Astrocyte (in vitro differentiated cells and primary cell): ENCODE measurements around the gene FGFR4. TPM values are rescaled to one million over a fixed set of nuclear protein-coding genes. Genes with fewer than 3 reads are reported as not detected.

ENCODE experiments used
- DNase-seq: peaks from one replicate; pipeline ENCODE4 v3.0.0-alpha.2; 2010; ENCODE audit warnings: low read depth
- FAIRE-seq: peaks from 2 replicates; lab custom pipeline; 2011; peaks lifted over from hg19 to GRCh38; lab: Jason Lieb, UNC
- H2AFZ ChIP-seq: 2 replicates; pipeline ENCODE4 v1.6.0; 2012; ENCODE audit warnings: low read depth, low read length, inconsistent platforms
- H3K27ac ChIP-seq: 2 replicates; pipeline ENCODE4 v1.5.1; 2011; ENCODE audit warnings: low read depth, low read length, inconsistent platforms
- H3K27me3 ChIP-seq: 2 replicates; pipeline ENCODE4 v1.6.0; 2011; ENCODE audit warnings: low read length, inconsistent platforms; ENCODE audit not compliant: insufficient read depth
- H3K36me3 ChIP-seq: 2 replicates; pipeline ENCODE4 v1.5.1; 2011; ENCODE audit warnings: low read length, inconsistent platforms; ENCODE audit not compliant: insufficient read depth
- H3K4me1 ChIP-seq: 2 replicates; pipeline ENCODE4 v1.5.1; 2011; ENCODE audit warnings: low read length, inconsistent platforms; ENCODE audit not compliant: insufficient read depth
- H3K4me2 ChIP-seq: 2 replicates; pipeline ENCODE4 v1.6.0; 2012; ENCODE audit warnings: low read length, inconsistent platforms
- H3K4me3 ChIP-seq: 2 replicates; pipeline ENCODE4 v1.5.1; 2011; ENCODE audit warnings: low read depth, mild to moderate bottlenecking, low read length, inconsistent platforms; ENCODE audit not compliant: insufficient read depth
- H3K79me2 ChIP-seq: 2 replicates; pipeline ENCODE4 v1.6.0; 2012; ENCODE audit warnings: mild to moderate bottlenecking, low read length, inconsistent platforms; ENCODE audit not compliant: insufficient read depth
- H3K9ac ChIP-seq: 2 replicates; pipeline ENCODE4 v1.6.0; 2012; ENCODE audit warnings: mild to moderate bottlenecking, low read length, inconsistent platforms
- H3K9me3 ChIP-seq: 2 replicates; pipeline ENCODE4 v1.5.1; 2012; ENCODE audit warnings: low read depth, mild to moderate bottlenecking, low read length, inconsistent platforms; ENCODE audit not compliant: insufficient read depth
- H4K20me1 ChIP-seq: 2 replicates; pipeline ENCODE4 v1.6.0; 2012; ENCODE audit warnings: low read length, inconsistent platforms; ENCODE audit not compliant: insufficient read depth
- H3K27ac Mint-ChIP-seq: one replicate; pipeline ENCODE4 v1.8.0; 2021; ENCODE audit warnings: mild to moderate bottlenecking, mixed read lengths; ENCODE audit not compliant: unreplicated experiment
- H3K27me3 Mint-ChIP-seq: one replicate; pipeline ENCODE4 v1.8.0; 2021; ENCODE audit warnings: low read depth, mixed read lengths; ENCODE audit not compliant: unreplicated experiment
- H3K36me3 Mint-ChIP-seq: one replicate; pipeline ENCODE4 v1.8.0; 2021; ENCODE audit warnings: low read depth, mixed read lengths; ENCODE audit not compliant: unreplicated experiment
- H3K4me1 Mint-ChIP-seq: one replicate; pipeline ENCODE4 v1.8.0; 2021; ENCODE audit warnings: low read depth, mixed read lengths; ENCODE audit not compliant: unreplicated experiment
- H3K4me3 Mint-ChIP-seq: one replicate; pipeline ENCODE4 v1.8.0; 2021; ENCODE audit warnings: mild to moderate bottlenecking, moderate library complexity, mixed read lengths; ENCODE audit not compliant: unreplicated experiment
- H3K9me3 Mint-ChIP-seq: one replicate; pipeline ENCODE4 v1.8.0; 2021; ENCODE audit warnings: mild to moderate bottlenecking, mixed read lengths; ENCODE audit not compliant: unreplicated experiment
- EZH2 ChIP-seq: IDR thresholded peaks from 2 replicates; pipeline ENCODE4 v1.6.1; 2012; ENCODE audit warnings: mild to moderate bottlenecking, low read length, inconsistent platforms; ENCODE audit not compliant: insufficient read depth
- total RNA-seq: library from RNA; stranded (reverse); gene quantifications from 2 replicates; pipeline ENCODE4 v1.2.1, GENCODE V29; 2021
- TF ChIP-seq, protein P1 (sequence below): IDR thresholded peaks from 2 replicates; pipeline ENCODE4 v1.5.1; 2011; ENCODE audit warnings: low read depth, mild to moderate bottlenecking, inconsistent platforms, low read length, moderate library complexity; ENCODE audit not compliant: insufficient read depth

FGFR4 gene
- total RNA-seq, 1 donor from 2014 or later, result 4.8 TPM

DNA sequence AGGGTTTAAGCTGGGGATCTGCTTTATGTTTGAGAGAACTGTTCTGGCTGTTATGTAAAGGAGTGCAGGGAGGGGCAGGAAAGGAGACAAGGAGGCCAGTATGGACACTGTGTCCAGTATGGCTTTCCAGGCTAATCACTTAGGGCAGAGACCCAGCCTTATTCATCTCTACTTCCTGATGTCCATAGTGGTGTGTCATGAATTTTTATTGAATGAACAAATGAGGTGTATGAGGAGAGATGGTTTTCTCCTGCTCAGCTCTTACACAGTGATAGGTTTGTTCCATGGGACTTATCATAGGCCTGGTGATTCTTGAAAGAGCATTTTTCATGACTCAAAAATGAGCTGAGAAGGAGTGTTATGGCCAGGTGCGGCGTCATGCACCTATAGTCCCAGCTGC lies 20.5 kb upstream of the FGFR4 start:
- no peaks in the 10 kb centered on the region for H3K9me3 Mint-ChIP-seq
- H3K4me1 ChIP-seq, result no peaks in the 10 kb centered on the region
- H3K27ac Mint-ChIP-seq, result no peak overlapping the region
- H3K27me3 ChIP-seq, result no peaks in the 10 kb centered on the region
- no peak overlapping the region for H3K27ac ChIP-seq
- peaks cover 8% of the 10 kb centered on the region for H3K4me1 Mint-ChIP-seq
- H3K36me3 ChIP-seq, result peaks cover 20% of the 10 kb centered on the region
- no peaks in the 10 kb centered on the region for H3K79me2 ChIP-seq
- H2AFZ ChIP-seq, result no peak overlapping the region
- DNase-seq (no peak), FAIRE-seq (no peak)
- no peak for TF ChIP-seq EZH2
- TF ChIP-seq, protein P1, sequence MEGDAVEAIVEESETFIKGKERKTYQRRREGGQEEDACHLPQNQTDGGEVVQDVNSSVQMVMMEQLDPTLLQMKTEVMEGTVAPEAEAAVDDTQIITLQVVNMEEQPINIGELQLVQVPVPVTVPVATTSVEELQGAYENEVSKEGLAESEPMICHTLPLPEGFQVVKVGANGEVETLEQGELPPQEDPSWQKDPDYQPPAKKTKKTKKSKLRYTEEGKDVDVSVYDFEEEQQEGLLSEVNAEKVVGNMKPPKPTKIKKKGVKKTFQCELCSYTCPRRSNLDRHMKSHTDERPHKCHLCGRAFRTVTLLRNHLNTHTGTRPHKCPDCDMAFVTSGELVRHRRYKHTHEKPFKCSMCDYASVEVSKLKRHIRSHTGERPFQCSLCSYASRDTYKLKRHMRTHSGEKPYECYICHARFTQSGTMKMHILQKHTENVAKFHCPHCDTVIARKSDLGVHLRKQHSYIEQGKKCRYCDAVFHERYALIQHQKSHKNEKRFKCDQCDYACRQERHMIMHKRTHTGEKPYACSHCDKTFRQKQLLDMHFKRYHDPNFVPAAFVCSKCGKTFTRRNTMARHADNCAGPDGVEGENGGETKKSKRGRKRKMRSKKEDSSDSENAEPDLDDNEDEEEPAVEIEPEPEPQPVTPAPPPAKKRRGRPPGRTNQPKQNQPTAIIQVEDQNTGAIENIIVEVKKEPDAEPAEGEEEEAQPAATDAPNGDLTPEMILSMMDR, result no peak
- no peak overlapping the region for H3K9ac ChIP-seq
- H3K36me3 Mint-ChIP-seq, result peaks cover 24% of the 10 kb centered on the region
- no peaks in the 10 kb centered on the region for H3K27me3 Mint-ChIP-seq
- no peaks in the 10 kb centered on the region for H4K20me1 ChIP-seq
- H3K4me3 ChIP-seq, result no peak overlapping the region
- H3K9me3 ChIP-seq, result no peaks in the 10 kb centered on the region
- H3K4me3 Mint-ChIP-seq, result no peak overlapping the region
- no peak overlapping the region for H3K4me2 ChIP-seq

DNA sequence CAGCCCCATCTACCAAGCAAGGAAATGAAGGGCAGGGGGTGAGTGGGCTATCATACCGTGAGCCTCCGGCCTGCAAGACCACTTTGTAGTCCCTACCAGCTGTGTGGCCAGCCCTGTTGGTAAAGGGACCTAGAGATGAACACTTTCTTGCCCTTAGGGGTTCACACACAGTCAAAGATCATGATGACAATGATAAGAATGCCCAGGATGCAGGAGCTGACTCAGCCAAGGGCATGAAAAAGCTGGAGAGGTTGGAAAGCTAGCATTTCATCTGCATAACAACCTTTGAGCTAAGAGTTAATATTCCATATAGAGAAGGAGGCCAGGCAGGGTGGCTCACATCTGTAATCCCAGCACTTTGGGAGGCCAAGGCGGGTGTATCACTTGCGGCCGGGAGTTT lies 19.2 kb upstream of the FGFR4 start:
- no peak overlapping the region for H3K4me3 ChIP-seq
- H4K20me1 ChIP-seq, result peaks cover 3% of the 10 kb centered on the region
- no peak overlapping the region for H3K4me2 ChIP-seq
- Mint-ChIP-seq H3K9me3 (no peaks in the 10 kb centered on the region), H3K4me3 (no peak overlapping the region), H3K36me3 (peaks cover 21% of the 10 kb centered on the region), H3K4me1 (peaks cover 12% of the 10 kb centered on the region), H3K27ac (no peak overlapping the region), H3K27me3 (no peaks in the 10 kb centered on the region)
- no peak for FAIRE-seq
- H3K4me1 ChIP-seq, result no peaks in the 10 kb centered on the region
- no peak overlapping the region for H3K27ac ChIP-seq
- H3K79me2 ChIP-seq, result no peaks in the 10 kb centered on the region
- no peaks in the 10 kb centered on the region for H3K9me3 ChIP-seq
- no peak overlapping the region for H3K9ac ChIP-seq
- no peak overlapping the region for H2AFZ ChIP-seq
- no peak for TF ChIP-seq EZH2
- TF ChIP-seq, protein P1, result no peak
- DNase-seq, result no peak
- H3K36me3 ChIP-seq, result peaks cover 12% of the 10 kb centered on the region
- H3K27me3 ChIP-seq, result no peaks in the 10 kb centered on the region

DNA sequence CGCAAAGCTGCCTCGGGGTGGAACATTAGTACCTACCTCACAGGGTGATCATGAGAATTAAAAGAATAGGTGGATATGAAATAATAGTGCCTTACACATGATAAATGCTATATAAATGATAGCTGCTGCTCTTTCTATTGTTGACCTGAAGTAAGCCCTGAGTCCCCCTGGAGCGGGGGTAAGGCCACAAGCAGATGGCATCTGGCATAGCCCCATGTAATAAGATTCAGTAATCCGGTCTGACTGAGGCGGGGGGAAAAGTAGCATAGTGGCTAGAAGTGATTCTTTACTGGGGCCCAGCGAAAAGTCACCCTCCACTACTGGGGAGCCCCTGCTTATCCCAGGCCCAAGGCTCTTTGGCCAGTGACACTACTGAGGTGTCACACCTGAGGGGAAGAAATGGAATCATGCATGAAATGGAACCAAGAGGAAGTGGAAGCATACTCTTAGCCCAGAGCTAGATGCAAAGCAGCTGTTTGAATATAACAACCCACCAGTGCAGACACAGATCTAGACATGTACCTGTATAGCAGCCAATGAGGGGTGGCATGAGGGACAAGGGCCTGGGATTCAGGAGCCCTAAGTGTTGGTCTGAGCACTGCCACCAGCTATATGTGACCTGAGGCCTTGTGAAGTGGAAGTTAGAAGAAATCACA lies 16.1 kb upstream of the FGFR4 start:
- Mint-ChIP-seq H3K4me1 (peaks cover 12% of the 10 kb centered on the region), H3K27me3 (no peaks in the 10 kb centered on the region), H3K9me3 (no peaks in the 10 kb centered on the region), H3K4me3 (no peak overlapping the region), H3K36me3 (peaks cover 12% of the 10 kb centered on the region), H3K27ac (no peak overlapping the region)
- DNase-seq (no peak), FAIRE-seq (no peak)
- H4K20me1 ChIP-seq, result peaks cover 3% of the 10 kb centered on the region
- no peak overlapping the region for H3K9ac ChIP-seq
- no peaks in the 10 kb centered on the region for H3K79me2 ChIP-seq
- TF ChIP-seq EZH2, result no peak
- TF ChIP-seq, protein P1, result no peak
- H3K4me2 ChIP-seq, result no peak overlapping the region
- H3K4me1 ChIP-seq, result no peaks in the 10 kb centered on the region
- H3K4me3 ChIP-seq, result no peak overlapping the region
- no peak overlapping the region for H2AFZ ChIP-seq
- no peaks in the 10 kb centered on the region for H3K36me3 ChIP-seq
- no peak overlapping the region for H3K27ac ChIP-seq
- H3K9me3 ChIP-seq, result no peaks in the 10 kb centered on the region
- no peaks in the 10 kb centered on the region for H3K27me3 ChIP-seq
